HepG2 (cell line): ENCODE results near the gene OR2M3. TPM values are rescaled to one million over a fixed set of nuclear protein-coding genes. Genes with fewer than 3 reads are reported as not detected.

ENCODE experiments used
- ATAC-seq: fragments of 200-7000 bp; cut with Tn5 transposase; 3 replicates; pipeline ENCODE4 v1.9.1; 2020; ENCODE audit warnings: mild to moderate bottlenecking, moderate library complexity
- BruUV-seq: library from RNA; stranded (reverse); fragments of 400-500 nt; replicated peaks from 2 replicates; lab custom pipeline; 2021; lab: Mats Ljungman, UMichigan
- CTCF ChIA-PET: fragments of 300-600 bp; formaldehyde crosslinking; extraction: SDS; loops from one replicate; lab custom pipeline; 2021; ENCODE audit warnings: low total read pairs, inconsistent platforms, low intra/inter-chr PET ratio; lab: Yijun Ruan, JAX
- POLR2A ChIA-PET: fragments of 350-600 bp; sonication (Branson Sonifier 250); formaldehyde crosslinking; loops from one replicate; lab custom pipeline; 2020; ENCODE audit warnings: antibody characterized with exemption, inconsistent platforms; lab: Yijun Ruan, JAX
- DNase-seq: peaks from one replicate; pipeline ENCODE4 v3.0.0-alpha.2; 2015; ENCODE audit warnings: low spot score
- FAIRE-seq: peaks from 3 replicates; lab custom pipeline; 2011; peaks lifted over from hg19 to GRCh38; lab: Jason Lieb, UNC
- H2AFZ ChIP-seq: one replicate; pipeline ENCODE4 v1.6.1; 2011; ENCODE audit warnings: low read length, inconsistent platforms
- H3K27ac ChIP-seq: fragments of 300-600 bp; 3 replicates; pipeline ENCODE4 v1.8.0; 2011; ENCODE audit warnings: mixed run types, mild to moderate bottlenecking, mixed read lengths, low read length, inconsistent platforms; ENCODE audit not compliant: insufficient read depth; ENCODE audit errors: extremely low read length
- H3K27me3 ChIP-seq, 2 experiments: fragments of 200-600 bp in 1 of 2; 2 replicates in 1 of 2; 3 replicates in 1 of 2; pipeline versions ENCODE4 v1.6.0 to v1.8.0; 2011; ENCODE audit warnings: low read length in 2 of 2, mild to moderate bottlenecking in 2 of 2, moderate library complexity in 2 of 2, inconsistent platforms in 1 of 2; ENCODE audit not compliant: insufficient read depth in 2 of 2, control insufficient read depth in 1 of 2
- H3K36me3 ChIP-seq, 2 experiments: fragments of 200-600 bp in 1 of 2; replicated peaks in 1 of 2; 2 replicates in 1 of 2; 3 replicates in 1 of 2; pipeline versions ENCODE4 v1.5.1 to v1.8.0; 2011; ENCODE audit warnings: low read length in 2 of 2, inconsistent platforms in 1 of 2; ENCODE audit not compliant: insufficient read depth in 2 of 2, control insufficient read depth in 1 of 2
- H3K4me1 ChIP-seq: 2 replicates; pipeline ENCODE4 v1.5.1; 2012; ENCODE audit warnings: low read length, inconsistent platforms; ENCODE audit not compliant: insufficient read depth
- H3K4me2 ChIP-seq: 2 replicates; pipeline ENCODE4 v1.6.0; 2011; ENCODE audit warnings: low read depth, low read length, inconsistent platforms
- H3K4me3 ChIP-seq, 3 experiments: fragments of 200-600 bp in 1 of 3; sonication (generic), shearing (Covaris generic) in 1 of 3; replicated peaks in 1 of 3; 2 replicates each; pipeline ENCODE4 v1.5.1; 2011 to 2016; ENCODE audit warnings: low read length in 3 of 3, inconsistent platforms in 2 of 3, low read depth in 2 of 3, mild to moderate bottlenecking in 2 of 3, control low read depth in 1 of 3, mixed read lengths in 1 of 3; ENCODE audit not compliant: insufficient read depth in 1 of 3
- H3K79me2 ChIP-seq: one replicate; pipeline ENCODE4 v1.6.1; 2011; ENCODE audit warnings: low read length, inconsistent platforms; ENCODE audit not compliant: insufficient read depth
- H3K9ac ChIP-seq: 2 replicates; pipeline ENCODE4 v1.6.0; 2011; ENCODE audit warnings: mild to moderate bottlenecking, low read depth, low read length, inconsistent platforms; ENCODE audit not compliant: insufficient read depth
- H3K9me3 ChIP-seq: 2 replicates; pipeline ENCODE4 v1.5.1; 2012; ENCODE audit warnings: mild to moderate bottlenecking, low read length
- H4K20me1 ChIP-seq: 2 replicates; pipeline ENCODE4 v1.6.0; 2011; ENCODE audit warnings: inconsistent platforms, mild to moderate bottlenecking, low read length, moderate library complexity; ENCODE audit not compliant: insufficient read depth
- AHDC1 ChIP-seq: sonication (generic); formaldehyde crosslinking; IDR thresholded peaks from 2 replicates; pipeline ENCODE4 v1.5.1; 2020; ENCODE audit warnings: mild to moderate bottlenecking, missing genetic modification reagents, borderline replicate concordance
- HDAC1 ChIP-seq: sonication (generic); formaldehyde crosslinking; IDR thresholded peaks from 2 replicates; pipeline ENCODE4 v1.5.1; 2020; ENCODE audit warnings: mild to moderate bottlenecking, missing genetic modification reagents
- IRX3 ChIP-seq: sonication (generic); formaldehyde crosslinking; IDR thresholded peaks from 2 replicates; pipeline ENCODE4 v1.8.1; 2023; ENCODE audit warnings: mild to moderate bottlenecking, low read depth, missing genetic modification reagents, borderline replicate concordance
- NFIC ChIP-seq: IDR thresholded peaks from 2 replicates; pipeline ENCODE4 v1.6.1; 2012; ENCODE audit warnings: mild to moderate bottlenecking, low read length, inconsistent platforms
- NKX3-1 ChIP-seq: sonication (generic); formaldehyde crosslinking; IDR thresholded peaks from 2 replicates; pipeline ENCODE4 v1.5.0; 2020; ENCODE audit warnings: missing genetic modification reagents
- PHF5A ChIP-seq: IDR thresholded peaks from one replicate; pipeline ENCODE4 v1.6.1; 2018; ENCODE audit warnings: low read depth, missing genetic modification reagents; ENCODE audit not compliant: unreplicated experiment
- SKI ChIP-seq: fragments of 450-650 bp; IDR thresholded peaks from one replicate; pipeline ENCODE4 v1.6.1; 2018; ENCODE audit warnings: mild to moderate bottlenecking; ENCODE audit not compliant: partially characterized antibody
- THAP11 ChIP-seq: IDR thresholded peaks from 2 replicates; pipeline ENCODE4 v1.6.1; 2016; ENCODE audit warnings: missing biosample characterization, missing genetic modification reagents
- ZNF143 ChIP-seq: sonication (generic); formaldehyde crosslinking; IDR thresholded peaks from 2 replicates; pipeline ENCODE4 v1.4.0; 2020; ENCODE audit warnings: missing genetic modification reagents
- ZNF33A ChIP-seq: sonication (generic); formaldehyde crosslinking; IDR thresholded peaks from 2 replicates; pipeline ENCODE4 v1.5.1; 2020; ENCODE audit warnings: missing genetic modification reagents, mild to moderate bottlenecking, moderate library complexity, borderline replicate concordance
- ZNF710 ChIP-seq: sonication (generic); formaldehyde crosslinking; IDR thresholded peaks from 2 replicates; pipeline ENCODE4 v1.5.0; 2020; ENCODE audit warnings: mild to moderate bottlenecking, missing genetic modification reagents, borderline replicate concordance
- WGBS: methylation state at CpG from one replicate; pipeline ENCODE4 v1.1.6; 2017; ENCODE audit warnings: low lambda C conversion rate; 5-methylcytosine and 5-hydroxymethylcytosine counted together
- in situ Hi-C: cut with HindIII; loops from 2 replicates; pipeline ENCODE4 v1.10.0; 2017; ENCODE audit warnings: low pct_unique_long_range_greater_than_20kb; ENCODE audit not compliant: extremely low pct_ligation_motif_present
- intact Hi-C: fragments of 100-400 bp; cut with micrococcal nuclease; formaldehyde crosslinking; loops from one replicate; pipeline ENCODE4 v1.10.0; 2022; ENCODE audit not compliant: unreplicated experiment
- polyA plus RNA-seq, 8 experiments: library from polyadenylated mRNA; depleted of rRNA in 3 of 8; stranded (reverse) in 7 of 8; unstranded in 1 of 8; fragments of >200 nt; fragmentation: Illumina TruSeq in 4 of 8; extraction: Trizol in 4 of 8; gene quantifications; 2 replicates each; pipeline versions ENCODE4 v1.2.1 to v1.2.3, GENCODE V29; 2011 to 2016; ENCODE audit warnings: low read depth in 4 of 8, missing spikeins in 1 of 8, mixed read lengths in 1 of 8; ENCODE audit not compliant: insufficient read depth in 1 of 8
- total RNA-seq, 5 experiments: library from RNA; depleted of rRNA; stranded (reverse); fragments of >200 nt; fragmentation: Illumina TruSeq; extraction: Trizol; gene quantifications; 2 replicates each; pipeline ENCODE4 v1.2.3, GENCODE V29; 2016; ENCODE audit warnings: low read depth in 1 of 5
- TF ChIP-seq, protein P1 (sequence below): sonication (generic); formaldehyde crosslinking; IDR thresholded peaks from 2 replicates; pipeline ENCODE4 v1.4.0; 2020; ENCODE audit warnings: missing genetic modification reagents

Gene OR2M3
- total and polyA plus RNA-seq, 2 of the 13 experiments (the other 11 are each of a cell fraction or from before 2014, with no cell fraction given) = not detected

GRCh38 chr1:248152056-248152827, 44.8 kb upstream of the OR2M3 start:
- no peak for ATAC-seq
- Histone ChIP-seq H3K27me3 (no peaks in the 10 kb centered on the region), H3K9ac (no peak overlapping the region), H4K20me1 (no peaks in the 10 kb centered on the region), H3K36me3 (no peaks in the 10 kb centered on the region), H3K4me2 (no peak overlapping the region), H3K27ac (no peak overlapping the region), H2AFZ (no peak overlapping the region), H3K79me2 (no peaks in the 10 kb centered on the region), H3K4me1 (no peaks in the 10 kb centered on the region), H3K9me3 (peaks cover 79% of the 10 kb centered on the region), H3K4me3 (no peak overlapping the region)
- no peak for FAIRE-seq
- no TSS peak for BruUV-seq
- intact Hi-C loops = no loop called here
- CTCF ChIA-PET = no interaction called here
- no peak for DNase-seq
- in situ Hi-C loops = no loop called here
- POLR2A ChIA-PET = no interaction called here
- WGBS = 18% methylated on average over 5 of the region's 6 CpGs
- no peak for TF ChIP-seq NKX3-1 (CRISPR knock-in tag)
- no peak for TF ChIP-seq THAP11 (CRISPR knock-in tag)
- TF ChIP-seq AHDC1 (CRISPR knock-in tag) = no peak
- TF ChIP-seq PHF5A (CRISPR knock-in tag) = no peak
- TF ChIP-seq ZNF143 (CRISPR knock-in tag) = no peak
- TF ChIP-seq SKI = no peak
- TF ChIP-seq NFIC = no peak
- no peak for TF ChIP-seq ZNF33A
- TF ChIP-seq HDAC1 = no peak
- TF ChIP-seq ZNF710 = no peak
- TF ChIP-seq IRX3 = no peak
- TF ChIP-seq, protein P1, sequence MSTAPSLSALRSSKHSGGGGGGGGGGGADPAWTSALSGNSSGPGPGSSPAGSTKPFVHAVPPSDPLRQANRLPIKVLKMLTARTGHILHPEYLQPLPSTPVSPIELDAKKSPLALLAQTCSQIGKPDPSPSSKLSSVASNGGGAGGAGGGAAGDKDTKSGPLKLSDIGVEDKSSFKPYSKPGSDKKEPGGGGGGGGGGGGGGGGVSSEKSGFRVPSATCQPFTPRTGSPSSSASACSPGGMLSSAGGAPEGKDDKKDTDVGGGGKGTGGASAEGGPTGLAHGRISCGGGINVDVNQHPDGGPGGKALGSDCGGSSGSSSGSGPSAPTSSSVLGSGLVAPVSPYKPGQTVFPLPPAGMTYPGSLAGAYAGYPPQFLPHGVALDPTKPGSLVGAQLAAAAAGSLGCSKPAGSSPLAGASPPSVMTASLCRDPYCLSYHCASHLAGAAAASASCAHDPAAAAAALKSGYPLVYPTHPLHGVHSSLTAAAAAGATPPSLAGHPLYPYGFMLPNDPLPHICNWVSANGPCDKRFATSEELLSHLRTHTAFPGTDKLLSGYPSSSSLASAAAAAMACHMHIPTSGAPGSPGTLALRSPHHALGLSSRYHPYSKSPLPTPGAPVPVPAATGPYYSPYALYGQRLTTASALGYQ = no peak
